Transverse colon (tissue), 4 donors: Measurements from ENCODE around the gene HSBP1L1.

Source experiments
- POLR2A ChIP-seq: fragments of 450-650 bp; IDR thresholded peaks from one replicate; pipeline ENCODE4 v1.6.1; 2016; ENCODE audit warnings: antibody characterized with exemption, mild to moderate bottlenecking, moderate library complexity
- POLR2AphosphoS5 ChIP-seq, 3 donors: sonication (generic); formaldehyde crosslinking; IDR thresholded peaks; one replicate each; pipeline ENCODE4 v1.6.1; 2016; ENCODE audit warnings: antibody characterized with exemption in 3 of 3
- TF ChIP-seq, protein P1 (sequence below), 5 experiments: fragments of 200-600 bp in 3 of 5; fragments of 450-650 bp in 2 of 5; sonication (generic) in 3 of 5; IDR thresholded peaks; 1 replicate in 2 of 5; 2 replicates in 3 of 5; pipeline ENCODE4 v1.5.1; 2016 to 2017; ENCODE audit warnings: antibody characterized with exemption in 5 of 5, inconsistent platforms in 3 of 5, mild to moderate bottlenecking in 2 of 5, moderate library complexity in 1 of 5

DNA sequence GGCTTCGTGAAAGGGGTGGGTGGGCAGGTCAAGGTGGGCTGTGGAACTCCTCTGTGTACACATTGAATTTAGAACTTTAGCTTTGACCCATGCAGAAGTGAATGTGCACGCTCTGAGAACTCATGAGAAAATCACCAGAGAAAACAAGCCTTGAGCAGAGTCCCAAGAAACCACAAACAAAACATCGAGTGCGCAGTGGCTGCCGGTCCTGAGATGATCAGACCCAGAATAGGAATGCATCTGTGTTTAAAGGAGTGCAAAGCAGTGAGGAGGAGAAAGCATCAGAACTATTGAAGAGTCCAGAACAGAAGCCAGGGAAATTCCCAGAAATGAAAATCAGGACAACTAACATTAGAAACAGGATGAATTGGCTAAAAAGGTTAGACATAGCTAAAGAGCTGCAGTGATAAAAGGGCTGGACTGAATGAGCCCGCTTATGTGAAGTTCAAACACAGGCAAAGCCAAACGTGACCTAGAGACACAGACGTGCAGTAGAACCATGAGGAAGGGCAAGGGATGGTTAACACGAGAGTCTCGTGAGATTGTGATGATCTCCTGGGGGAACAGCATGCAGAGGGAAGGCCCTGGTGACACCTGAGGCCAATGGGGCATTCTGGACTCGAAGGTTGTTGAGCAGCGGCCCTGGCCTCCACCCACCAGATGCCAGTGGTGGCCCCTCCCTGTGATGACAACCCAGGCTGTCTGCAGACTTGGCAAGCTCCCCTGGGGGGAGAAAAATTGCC lies 40.3 kb downstream of the HSBP1L1 start:
- TF ChIP-seq, protein P1, sequence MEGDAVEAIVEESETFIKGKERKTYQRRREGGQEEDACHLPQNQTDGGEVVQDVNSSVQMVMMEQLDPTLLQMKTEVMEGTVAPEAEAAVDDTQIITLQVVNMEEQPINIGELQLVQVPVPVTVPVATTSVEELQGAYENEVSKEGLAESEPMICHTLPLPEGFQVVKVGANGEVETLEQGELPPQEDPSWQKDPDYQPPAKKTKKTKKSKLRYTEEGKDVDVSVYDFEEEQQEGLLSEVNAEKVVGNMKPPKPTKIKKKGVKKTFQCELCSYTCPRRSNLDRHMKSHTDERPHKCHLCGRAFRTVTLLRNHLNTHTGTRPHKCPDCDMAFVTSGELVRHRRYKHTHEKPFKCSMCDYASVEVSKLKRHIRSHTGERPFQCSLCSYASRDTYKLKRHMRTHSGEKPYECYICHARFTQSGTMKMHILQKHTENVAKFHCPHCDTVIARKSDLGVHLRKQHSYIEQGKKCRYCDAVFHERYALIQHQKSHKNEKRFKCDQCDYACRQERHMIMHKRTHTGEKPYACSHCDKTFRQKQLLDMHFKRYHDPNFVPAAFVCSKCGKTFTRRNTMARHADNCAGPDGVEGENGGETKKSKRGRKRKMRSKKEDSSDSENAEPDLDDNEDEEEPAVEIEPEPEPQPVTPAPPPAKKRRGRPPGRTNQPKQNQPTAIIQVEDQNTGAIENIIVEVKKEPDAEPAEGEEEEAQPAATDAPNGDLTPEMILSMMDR (IDR thresholded peaks at IDR 0.05): no peak
- TF ChIP-seq POLR2A (no peak), POLR2AphosphoS5 (IDR thresholded peaks at IDR 0.05) (no peak)
